Ureter (tissue), 1 donor: ENCODE measurements around the gene DNAJC11. TPM values are rescaled to one million over a fixed set of nuclear protein-coding genes. Genes with fewer than 3 reads are reported as not detected.
"Not testable (repeated sequence)": the region's sequence is repeated elsewhere in the genome, so short reads cannot be mapped to it uniquely, and the experiment has no call there.

Experiments used
- DNase-seq: peaks from one replicate; pipeline ENCODE4 v3.0.0-alpha.2; 2020; ENCODE audit warnings: low spot score
- total RNA-seq: library from RNA; stranded (reverse); gene quantifications from one replicate; pipeline ENCODE4 v1.2.4, GENCODE V29; 2023
- donor health status: DM: yes; HTN: yes; CAD: no.

DNAJC11 gene
- total RNA-seq, 1 donor from 2014 or later: 65.3 TPM

DNA sequence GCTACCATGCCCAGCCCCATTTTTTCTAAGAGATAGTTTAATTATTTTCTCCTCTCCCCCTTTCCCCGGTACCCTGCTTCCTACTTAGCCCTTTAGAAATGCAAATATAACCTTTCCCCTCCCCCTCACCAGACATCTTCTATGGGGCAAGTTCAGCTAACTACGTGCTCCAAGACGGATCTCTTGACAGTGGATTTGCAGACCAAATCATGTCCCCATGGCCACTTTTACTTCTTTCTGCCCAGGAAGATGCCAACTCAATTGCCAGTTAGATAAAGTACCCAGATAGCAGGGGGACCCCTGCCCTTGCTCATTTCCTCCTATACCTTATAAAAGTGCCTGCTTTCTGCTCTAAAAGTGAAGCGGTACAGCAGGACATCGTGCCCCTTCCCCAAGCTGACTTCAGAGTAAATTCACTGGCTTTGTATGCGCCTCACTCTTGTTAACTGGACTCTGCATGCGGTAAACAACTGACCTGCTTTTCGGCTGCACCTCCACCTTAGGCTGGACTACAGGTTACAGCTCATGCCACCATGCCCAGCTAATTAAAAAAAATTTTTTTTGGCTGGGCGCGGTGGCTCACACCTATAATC is 7.4 kb downstream of the DNAJC11 start:
- DNase-seq: no peak

- no peak for DNase-seq
Measured at GRCh38 chr1:6692956-6693355, 8.7 kb downstream of the DNAJC11 start.

- DNase-seq: no peak
Measured at GRCh38 chr1:6691507-6691906, 10.1 kb downstream of the DNAJC11 start.

DNA sequence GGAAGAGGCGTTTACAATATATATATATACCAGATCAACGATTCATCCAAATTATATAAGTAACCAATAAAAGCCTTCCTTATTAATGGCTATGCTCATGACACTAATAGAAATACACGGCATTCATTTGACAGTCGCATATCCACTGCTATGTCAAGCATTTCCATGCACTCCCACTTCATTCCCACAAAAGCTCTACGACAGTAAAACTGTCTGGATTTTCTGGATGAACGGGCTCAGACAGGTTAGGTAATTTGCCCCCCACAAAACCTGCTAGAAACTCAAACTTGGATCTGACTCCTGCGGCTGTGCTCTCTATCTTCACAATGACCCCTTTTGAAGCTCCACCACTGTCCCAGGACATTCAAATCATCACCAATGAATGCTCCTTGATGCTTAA is 11.4 kb downstream of the DNAJC11 start:
- no peak for DNase-seq

DNA sequence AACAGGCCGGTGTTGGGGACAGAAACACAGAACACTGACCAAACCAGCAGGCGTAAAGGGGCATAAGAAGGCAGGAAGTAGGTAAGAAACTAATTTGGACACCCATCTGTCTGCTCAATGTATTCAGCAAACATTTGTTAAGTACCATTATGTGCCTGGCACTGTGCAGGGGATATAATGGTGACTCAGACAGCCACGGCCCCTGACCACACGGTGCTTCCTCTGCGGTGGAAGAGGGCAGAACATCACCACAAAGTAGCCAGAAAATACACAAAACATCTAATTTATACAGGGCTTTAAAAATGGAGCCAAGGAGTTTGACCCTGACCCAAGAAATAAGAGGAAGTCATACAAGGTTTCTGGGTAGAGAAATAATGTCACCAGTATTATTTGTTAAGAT is 12.9 kb downstream of the DNAJC11 start:
- no peak for DNase-seq

- no peak for DNase-seq
Measured at GRCh38 chr1:6688001-6688400, 13.6 kb downstream of the DNAJC11 start.

DNA sequence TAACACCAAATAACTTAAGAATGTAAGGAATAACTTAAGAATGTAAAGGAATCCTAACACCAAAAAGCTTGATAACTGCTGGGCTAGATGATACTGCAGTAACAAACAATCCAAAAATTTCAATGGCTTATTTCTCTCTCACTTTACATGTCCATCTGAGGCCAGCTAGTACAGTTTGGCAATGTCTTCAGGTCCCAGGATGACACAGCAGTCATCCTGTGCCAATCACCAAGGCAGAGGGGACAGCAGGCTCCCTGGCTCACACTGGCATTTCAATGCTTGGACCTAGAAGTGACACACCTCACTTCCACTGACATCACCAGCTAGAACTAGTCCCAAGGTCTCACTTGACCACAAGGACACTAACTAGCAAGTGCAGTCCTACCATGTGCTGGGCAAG is 15.3 kb downstream of the DNAJC11 start:
- DNase-seq: no peak

DNA sequence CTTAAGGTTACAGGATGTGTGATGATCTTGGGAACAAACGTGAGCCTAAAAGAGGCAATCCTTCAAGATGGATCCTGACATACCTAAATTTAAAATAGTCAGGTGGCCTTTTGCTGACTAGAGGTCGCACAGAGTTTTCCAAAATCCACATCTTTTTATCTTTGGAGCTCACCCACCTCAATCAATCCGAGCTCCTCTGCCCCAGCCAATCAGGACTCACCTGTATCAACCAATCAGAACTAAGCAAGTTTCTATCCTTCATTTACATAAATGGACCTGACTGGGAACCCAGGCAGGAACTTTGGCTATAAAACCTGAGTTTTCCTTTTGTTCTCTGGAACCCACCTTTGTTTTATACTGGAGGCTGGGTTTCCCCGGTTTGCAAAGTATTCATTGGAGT is 16.2 kb downstream of the DNAJC11 start:
- DNase-seq: no peak

DNA sequence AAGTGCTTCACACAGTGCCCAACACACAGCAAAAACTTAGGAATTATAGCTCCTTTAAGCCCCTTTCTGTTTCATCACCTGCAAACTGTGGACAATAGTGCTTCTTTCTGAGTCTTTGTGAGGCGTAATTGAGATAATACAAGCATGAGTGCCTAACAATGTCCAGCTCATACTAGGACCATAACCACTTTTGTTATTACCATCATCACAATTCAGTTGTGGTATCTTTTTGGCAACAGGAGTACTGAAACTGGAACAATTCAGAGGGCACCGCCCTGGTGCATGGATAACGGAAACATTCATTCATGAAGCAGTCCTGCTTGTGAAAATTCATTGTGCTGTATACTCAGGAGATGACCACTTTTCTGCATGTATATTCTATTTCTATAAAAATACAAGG is 18.2 kb downstream of the DNAJC11 start:
- no peak for DNase-seq

GRCh38 chr1:6675941-6676340 is 25.7 kb downstream of the DNAJC11 start:
- no peak for DNase-seq

DNA sequence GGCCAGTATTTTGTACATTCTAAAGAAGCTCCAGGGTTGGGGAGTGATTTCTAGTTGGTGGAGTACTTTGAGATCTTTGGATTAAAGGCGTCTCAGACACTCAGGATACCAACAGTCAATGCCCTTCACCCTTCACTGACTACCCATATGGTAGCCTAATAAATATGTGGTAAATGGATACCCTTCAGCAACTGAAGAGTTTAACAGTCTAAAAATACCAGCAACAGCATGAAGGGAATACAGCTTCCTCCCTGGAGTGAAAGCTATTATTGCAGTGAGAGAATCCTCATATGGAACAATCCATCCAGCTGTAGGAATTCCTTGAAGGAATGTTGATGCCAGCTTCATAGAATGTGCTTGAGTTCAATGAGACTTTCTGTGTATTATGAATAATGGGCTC is 26.8 kb downstream of the DNAJC11 start:
- no peak for DNase-seq

GRCh38 chr1:6673816-6674398 is 27.7 kb downstream of the DNAJC11 start:
- no peak for DNase-seq

DNA sequence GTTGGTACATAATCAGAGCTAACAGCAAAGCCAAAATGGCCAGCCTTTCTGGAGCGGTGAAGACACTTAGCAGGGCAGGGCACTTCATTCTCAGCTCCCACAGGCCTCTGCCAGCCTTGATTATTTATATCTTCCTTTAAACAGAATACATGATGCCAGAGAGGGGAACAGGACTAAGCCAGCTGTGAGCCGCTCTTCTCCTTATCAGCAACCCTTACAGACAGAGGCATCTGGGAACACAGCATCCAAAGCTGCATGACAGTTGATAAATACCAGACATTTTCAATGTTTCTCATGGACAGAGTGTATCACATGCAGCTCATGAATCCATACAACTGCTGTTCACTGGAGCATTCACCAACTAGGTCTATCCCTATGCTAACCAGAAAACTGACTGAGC is 29.1 kb downstream of the DNAJC11 start:
- no peak for DNase-seq

GRCh38 chr1:6668503-6668902 is 33.1 kb downstream of the DNAJC11 start:
- DNase-seq: no peak

- DNase-seq: no peak
Measured at GRCh38 chr1:6667139-6667538, 34.5 kb downstream of the DNAJC11 start.

DNA sequence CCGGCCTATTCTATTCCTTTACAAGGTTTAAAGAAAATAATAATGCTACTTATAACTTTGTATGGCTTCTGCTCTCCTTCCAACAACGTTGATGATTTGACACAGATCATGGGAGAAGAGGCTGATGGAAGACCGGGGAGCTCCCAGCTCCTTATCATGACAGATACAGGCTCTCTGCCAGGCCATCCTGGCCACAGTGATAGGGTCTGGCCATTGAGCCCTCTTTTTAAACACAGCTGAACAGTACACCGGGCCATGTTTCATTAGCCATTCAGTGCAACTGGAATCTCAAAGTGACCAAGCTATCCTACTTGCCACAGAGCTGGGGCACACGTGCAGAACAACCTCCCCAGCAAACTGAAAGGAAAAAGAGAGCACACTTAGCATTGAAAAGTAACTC is 34.9 kb downstream of the DNAJC11 start:
- DNase-seq: no peak

GRCh38 chr1:6662468-6662867 is 39.1 kb downstream of the DNAJC11 start:
- DNase-seq: not testable (repeated sequence)

GRCh38 chr1:6660415-6661049 is 41.1 kb downstream of the DNAJC11 start:
- no peak for DNase-seq

DNA sequence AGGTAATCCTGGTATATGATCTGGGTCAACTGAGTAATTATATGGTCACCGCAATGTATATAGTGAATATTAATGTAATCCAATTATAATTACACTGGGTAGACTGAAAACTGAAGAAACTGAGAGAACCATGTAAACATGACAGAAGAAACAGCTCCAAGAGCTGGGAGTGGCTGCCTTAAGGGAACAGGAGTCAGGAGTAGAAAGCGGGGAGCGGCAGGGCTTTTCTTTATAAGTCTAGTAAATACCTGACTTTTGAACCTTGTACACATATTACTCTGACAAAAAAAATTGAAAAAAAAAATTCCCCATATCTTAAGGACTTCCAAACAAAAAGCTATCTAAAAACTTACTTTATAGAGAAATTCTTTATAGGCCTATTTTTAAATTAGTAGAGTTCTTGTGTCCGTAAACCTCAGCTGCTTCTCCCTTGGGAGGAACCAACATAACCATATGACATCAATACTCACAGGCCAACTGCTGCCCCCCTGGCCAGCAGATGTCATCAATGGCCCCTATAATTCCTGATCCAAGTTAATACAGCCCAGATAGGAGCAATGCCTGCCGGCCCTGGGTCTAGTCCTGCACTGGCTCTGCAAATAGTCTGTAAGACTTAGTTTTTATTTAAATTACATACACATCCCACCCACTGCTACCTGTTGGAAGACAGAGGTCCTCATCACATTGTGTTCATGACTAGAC is 43.1 kb downstream of the DNAJC11 start:
- no peak for DNase-seq

DNA sequence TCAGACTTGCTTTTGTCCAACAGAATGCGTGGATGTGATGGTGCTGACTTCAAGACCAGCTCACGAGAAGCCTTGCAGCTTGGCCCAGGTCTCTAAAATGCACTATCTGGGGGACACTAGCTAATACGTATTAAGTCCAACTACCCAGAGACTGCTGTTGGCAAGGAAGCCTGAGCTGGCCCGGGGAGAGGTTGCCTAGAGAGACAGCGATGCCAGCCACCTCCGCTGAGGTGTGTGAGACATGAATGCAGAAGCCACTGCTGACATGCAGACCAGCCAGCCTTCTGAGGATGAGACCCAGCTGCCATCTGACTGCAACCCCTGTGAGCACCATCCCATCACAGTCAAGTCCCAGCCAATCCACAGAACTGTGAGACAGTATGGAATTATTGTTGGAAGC is 44.5 kb downstream of the DNAJC11 start:
- no peak for DNase-seq

- no peak for DNase-seq
Measured at GRCh38 chr1:6653436-6654290, 48.0 kb downstream of the DNAJC11 start.

DNA sequence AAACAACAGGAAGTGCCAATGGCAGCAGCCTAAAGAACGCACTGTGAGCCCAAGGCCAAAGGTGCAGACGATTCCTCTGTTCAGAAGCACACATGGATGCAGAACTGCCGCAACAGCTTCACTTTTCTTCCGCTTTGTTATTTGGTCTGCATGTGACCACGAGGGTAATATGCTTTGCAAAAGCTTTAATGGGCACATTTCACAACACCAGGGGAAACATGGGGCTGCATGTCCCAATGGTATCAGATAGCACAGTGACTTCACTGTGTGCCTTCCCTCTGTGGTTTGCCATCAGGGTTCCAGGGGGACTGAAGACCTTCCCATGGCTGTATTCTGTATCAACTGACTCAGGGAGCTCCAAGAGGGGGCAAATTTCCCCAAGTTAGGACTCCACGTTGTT is 48.6 kb downstream of the DNAJC11 start:
- DNase-seq: no peak
